Ovary (tissue), 3 donors: ENCODE measurements around the gene ZNF746.

Experiments used
- POLR2A ChIP-seq: fragments of 450-650 bp; IDR thresholded peaks from one replicate; pipeline ENCODE4 v1.6.1; 2017; ENCODE audit warnings: antibody characterized with exemption, mild to moderate bottlenecking, moderate library complexity
- TF ChIP-seq, protein P1 (sequence below), 3 donors: fragments of 450-650 bp in 2 of 3; fragments of 200-600 bp in 1 of 3; IDR thresholded peaks; one replicate each; pipeline versions ENCODE4 v1.5.1 to v1.8.0; 2016 to 2022; ENCODE audit warnings: antibody characterized with exemption in 3 of 3, mild to moderate bottlenecking in 1 of 3
- donor health status: DM: no; HTN: no; CAD: no.

DNA sequence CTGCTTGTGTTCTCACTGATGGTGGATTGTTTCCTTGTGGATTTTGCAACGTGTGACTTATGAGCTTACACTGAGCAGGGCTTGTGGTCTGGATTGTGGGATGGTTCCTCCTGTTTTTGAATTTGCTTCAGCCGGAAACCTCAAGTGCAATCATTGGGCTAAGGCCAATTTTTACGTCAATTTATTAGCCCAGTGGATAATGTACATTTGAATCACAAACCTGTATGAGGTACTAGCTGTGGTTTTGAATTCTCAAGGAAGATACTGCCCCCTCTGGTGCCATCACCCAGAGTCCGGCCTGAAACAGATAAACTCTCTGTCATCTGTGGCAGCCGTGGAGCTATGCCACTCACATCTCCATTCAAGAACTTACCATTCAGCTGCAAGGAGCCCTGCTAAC is 29.4 kb downstream of the ZNF746 start:
- TF ChIP-seq, protein P1, sequence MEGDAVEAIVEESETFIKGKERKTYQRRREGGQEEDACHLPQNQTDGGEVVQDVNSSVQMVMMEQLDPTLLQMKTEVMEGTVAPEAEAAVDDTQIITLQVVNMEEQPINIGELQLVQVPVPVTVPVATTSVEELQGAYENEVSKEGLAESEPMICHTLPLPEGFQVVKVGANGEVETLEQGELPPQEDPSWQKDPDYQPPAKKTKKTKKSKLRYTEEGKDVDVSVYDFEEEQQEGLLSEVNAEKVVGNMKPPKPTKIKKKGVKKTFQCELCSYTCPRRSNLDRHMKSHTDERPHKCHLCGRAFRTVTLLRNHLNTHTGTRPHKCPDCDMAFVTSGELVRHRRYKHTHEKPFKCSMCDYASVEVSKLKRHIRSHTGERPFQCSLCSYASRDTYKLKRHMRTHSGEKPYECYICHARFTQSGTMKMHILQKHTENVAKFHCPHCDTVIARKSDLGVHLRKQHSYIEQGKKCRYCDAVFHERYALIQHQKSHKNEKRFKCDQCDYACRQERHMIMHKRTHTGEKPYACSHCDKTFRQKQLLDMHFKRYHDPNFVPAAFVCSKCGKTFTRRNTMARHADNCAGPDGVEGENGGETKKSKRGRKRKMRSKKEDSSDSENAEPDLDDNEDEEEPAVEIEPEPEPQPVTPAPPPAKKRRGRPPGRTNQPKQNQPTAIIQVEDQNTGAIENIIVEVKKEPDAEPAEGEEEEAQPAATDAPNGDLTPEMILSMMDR (IDR thresholded peaks at IDR 0.05): no peak
- TF ChIP-seq POLR2A: no peak
